Stimulated activated CD4-positive, alpha-beta T cell treated with anti-CD3 and anti-CD28 coated beads, Interleukin-4, amount 100 ng/mL, for 1 hour (primary cell): ENCODE measurements around the gene MTHFR.
A peak's percentile ranks its signal among the peaks of the same experiment; 100 is the strongest.

Experiments
- DNase-seq: peaks from one replicate; pipeline ENCODE4 v3.0.0-alpha.2; 2020

MTHFR gene

DNA sequence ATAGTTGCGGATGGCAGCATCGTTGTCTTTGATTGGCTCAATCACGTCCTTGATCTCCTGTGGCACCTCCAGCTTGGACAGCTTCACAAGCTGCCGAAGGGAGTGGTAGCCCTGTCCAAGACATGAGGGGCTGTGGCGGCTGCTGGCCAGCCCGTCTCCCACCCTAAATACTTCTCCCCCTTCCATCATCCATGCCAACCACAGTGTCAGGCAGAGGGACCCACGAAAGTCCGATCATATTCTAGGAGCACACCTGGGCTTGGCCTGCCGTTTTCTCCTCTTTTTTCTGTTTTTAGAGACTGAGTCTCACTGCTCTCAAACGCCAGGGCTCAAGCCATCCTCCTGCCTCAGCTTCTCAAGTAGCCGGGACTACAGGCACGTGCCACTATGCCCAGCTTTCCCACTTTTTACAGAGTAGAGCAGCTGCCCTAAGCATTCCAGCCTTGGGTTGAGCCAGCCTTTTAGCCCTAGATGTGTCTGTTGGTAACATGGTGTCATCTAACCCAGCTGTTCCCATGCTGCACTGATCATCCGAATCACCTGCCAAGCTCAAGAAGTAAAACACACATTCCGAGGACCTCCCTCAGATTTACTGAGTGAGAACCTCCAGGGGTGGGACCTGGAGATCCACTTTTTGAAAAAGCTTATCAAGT, 10.4 kb downstream of the MTHFR start:
- no peak for DNase-seq

DNA sequence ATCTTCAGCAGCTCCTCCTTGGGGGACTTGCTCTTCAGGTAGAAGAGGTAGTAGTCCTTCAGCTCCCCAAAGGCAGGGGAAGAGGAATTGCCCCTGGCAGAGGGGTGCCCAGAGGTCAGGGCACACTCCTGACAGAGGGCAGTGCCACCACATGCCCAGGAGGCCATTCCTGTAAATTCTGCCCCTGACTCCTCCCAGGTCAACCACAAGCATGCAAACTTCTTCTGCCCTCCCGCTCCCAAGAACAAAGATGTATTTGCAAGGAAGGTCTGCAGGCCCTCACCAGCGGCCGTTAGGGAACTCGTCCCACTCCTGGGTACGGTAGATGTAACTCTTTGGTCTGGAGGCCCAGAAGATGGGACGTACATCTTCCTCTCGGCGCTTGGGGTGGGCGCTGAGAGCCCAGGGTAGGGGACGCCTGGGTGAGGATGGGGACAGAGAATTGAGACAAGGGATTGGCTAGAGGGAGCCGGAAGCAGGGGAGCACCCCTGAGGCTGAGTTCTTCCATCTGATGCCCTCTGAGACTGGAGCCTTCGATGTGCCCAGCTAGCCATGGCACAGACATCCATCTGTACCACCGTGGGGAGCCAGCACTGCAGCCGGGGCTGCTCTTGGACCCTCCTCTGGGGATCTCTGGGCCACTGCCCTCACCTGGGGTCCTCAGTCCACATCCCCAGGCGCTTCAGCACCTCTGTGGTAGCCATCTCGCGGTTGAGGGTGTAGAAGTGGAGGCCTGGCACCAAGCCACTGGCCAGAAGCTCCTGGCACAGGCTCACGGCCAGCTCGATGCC, 11.1 kb downstream of the MTHFR start:
- no peak for DNase-seq

GRCh38 chr1:11793819-11794218, 11.9 kb downstream of the MTHFR start:
- DNase-seq = no peak

GRCh38 chr1:11792106-11792505, 13.7 kb downstream of the MTHFR start:
- DNase-seq = no peak

- no peak for DNase-seq
Measured at GRCh38 chr1:11790880-11791715, 14.7 kb downstream of the MTHFR start.

DNA sequence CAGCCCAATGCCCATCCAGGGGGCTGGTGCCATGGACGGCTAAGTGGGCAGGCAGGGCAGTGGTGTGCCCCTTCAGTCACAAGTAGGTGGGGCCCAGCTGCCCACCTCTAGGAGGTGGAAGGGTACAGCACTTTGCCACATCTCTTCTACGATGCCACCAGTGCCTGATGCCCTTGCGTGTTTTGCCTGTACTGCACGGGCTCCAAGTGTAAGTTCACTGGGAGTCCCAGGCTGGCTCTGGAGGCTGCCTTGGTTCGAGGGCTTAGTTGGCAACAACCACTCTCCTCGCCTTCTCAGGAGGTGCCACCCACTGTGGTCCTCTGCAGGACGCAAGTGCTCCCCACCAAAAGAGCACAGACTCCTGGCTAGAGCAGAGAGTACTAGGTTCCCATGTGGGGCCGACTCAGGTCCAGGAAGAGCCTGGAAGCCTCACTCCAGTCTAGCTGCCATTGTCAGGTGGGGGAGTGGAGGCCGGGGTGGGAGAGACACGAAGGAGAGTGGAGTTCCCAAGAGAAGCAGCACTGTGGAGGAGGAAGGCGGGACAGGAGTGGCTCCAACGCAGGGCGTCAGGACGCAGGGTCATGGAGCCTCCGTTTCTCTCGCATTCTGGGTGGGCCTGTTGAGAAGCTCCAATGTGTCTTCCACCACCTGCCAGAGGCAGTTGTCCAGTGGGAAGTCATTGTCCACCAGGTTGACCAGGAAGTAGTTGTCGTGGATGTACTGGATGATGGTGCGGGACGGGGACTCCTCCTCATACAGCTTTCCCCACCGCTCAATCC, 15.5 kb downstream of the MTHFR start:
- no peak for DNase-seq

DNA sequence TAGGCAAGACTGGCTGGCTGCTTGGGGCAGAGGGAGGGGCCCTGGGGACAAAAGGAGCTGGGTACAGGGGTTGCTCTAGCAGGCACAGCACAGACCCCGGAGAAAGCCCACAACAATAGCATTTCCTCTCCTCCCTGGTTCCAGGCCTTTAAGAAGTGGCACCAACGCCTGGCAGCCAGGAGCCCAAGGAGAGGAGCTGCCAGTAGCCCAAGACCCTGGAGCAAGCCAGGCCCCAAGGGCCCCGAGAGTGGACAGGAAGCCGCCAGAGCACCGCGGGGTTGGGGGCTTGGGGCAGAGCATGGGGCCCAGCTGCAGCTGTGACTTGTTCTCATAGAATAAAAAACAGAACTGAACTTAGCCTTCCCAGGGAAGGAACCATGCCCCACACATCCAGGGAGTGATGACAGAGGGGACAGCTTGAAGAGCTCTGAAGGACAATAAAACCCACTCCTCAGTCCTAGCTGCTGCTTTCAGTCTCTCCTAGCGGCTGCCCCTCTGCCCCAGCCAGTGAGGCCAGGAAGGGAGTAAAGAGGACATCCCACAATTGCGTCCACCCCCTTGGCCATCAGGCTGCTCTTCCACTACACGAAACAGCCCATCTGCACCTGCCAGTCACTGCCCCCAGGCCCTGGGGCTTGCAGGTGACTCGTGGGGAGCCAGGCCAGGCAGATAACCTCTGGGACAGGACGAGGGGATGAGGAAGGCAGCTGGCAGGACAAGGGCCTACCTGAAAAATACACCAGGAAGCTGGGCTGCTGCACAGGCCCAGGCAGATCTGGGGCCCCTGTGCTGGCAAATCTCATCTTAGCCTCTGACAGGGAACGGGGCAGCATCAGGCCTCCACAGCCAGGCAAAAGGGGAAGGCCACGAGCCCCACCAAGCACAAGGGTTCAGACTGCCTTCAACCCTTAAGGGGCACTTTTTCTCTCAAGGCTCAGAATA, 16.4 kb downstream of the MTHFR start:
- DNase-seq = no peak

DNA sequence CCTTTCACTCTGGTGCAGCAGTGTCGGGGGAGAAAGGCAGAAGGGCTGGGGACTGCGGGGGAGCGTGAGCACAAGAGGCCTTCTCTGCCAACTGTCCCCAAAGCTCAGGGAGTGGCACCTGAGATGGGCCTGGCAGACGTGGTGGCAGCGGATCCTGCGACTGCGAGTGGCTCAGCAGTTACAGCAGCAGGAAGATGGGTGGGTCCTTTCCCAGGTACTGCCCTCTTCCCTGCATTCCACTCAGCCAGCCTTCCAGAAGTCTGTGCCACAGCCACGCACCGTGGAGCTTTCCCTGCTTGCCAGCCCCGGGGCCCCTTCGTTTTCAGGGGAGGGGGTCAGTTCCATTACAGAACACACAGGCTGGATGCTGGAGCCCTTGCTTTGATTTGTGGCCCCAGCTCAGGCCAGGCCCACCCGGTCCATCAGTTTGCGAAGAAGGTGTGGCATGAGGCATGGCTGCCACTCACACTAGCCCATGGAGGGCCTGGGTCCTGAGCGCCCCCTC, 17.2 kb downstream of the MTHFR start:
- DNase-seq = no peak

GRCh38 chr1:11787804-11788436, 17.8 kb downstream of the MTHFR start:
- DNase-seq = no peak

DNA sequence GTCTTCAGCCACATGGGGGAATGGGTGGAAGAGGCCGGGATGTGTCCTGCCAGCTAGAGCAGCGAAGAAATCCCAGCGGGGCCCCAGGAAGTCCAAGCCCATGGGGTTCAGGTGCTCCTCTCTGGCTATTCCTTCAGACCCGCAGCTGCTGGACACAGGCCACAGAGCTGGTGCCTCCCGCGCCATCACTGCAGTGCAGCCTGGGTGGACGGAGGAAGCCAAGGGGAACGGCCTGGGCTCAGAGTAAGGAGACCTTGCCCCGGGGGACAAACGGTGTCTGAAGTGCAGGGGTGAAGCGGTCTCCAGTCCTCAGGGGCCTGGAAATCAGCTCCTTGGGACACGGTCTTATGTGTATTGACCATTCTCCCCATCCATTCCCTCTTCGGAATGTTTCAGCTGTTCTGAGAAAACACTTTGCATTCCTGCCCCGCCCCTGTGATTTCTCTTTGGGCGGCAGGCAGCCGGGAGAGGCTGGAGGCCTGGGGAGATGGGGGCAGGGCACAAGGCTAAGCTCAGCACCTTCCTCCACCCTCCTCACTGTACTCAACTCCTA, 18.4 kb downstream of the MTHFR start:
- DNase-seq = no peak

GRCh38 chr1:11786168-11786567, 19.6 kb downstream of the MTHFR start:
- no peak for DNase-seq

GRCh38 chr1:11784993-11785769, 20.6 kb downstream of the MTHFR start:
- peak; percentile 46 for DNase-seq

GRCh38 chr1:11784256-11784992, 21.3 kb downstream of the MTHFR start:
- no peak for DNase-seq

DNA sequence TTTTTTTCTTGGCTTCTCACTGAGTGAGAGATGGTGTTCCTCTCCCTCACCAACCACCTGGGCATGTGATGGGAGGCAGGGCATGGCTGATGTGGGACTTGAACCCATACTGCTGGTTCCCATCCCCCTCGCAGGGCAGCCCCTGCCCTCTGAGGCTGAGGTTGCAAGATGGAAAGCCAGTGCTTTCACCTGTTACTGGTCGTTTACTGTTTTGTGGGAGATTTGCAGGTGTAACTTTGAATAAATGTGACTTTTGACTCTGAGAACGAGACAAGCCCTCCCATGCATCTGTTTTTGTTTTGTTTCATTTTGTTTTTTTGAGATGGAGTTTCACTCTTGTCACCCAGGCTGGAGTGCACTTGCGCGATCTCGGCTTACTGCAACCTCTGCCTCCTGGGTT, 22.2 kb downstream of the MTHFR start:
- no peak for DNase-seq

- DNase-seq = no peak
Measured at GRCh38 chr1:11782127-11782708, 23.5 kb downstream of the MTHFR start.

DNA sequence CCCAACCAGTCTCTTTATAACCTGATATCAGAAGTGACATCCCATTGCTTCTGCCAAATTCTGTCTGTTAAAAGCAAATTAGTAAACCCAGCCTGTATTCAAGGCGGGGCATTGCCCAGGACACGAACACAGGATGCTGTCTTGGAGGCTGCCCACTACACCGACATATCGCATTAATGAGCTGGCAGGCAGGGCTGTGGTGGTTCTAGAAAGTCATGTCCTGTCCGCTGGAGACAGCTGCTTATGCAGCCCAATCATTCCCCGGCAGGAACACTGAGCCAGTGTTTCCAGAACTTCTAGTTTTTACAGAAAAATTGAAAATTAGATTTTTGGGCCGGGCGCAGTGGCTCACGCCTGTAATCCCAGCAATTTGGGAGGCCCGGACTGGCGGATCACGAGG, 24.5 kb downstream of the MTHFR start:
- DNase-seq = no peak

DNA sequence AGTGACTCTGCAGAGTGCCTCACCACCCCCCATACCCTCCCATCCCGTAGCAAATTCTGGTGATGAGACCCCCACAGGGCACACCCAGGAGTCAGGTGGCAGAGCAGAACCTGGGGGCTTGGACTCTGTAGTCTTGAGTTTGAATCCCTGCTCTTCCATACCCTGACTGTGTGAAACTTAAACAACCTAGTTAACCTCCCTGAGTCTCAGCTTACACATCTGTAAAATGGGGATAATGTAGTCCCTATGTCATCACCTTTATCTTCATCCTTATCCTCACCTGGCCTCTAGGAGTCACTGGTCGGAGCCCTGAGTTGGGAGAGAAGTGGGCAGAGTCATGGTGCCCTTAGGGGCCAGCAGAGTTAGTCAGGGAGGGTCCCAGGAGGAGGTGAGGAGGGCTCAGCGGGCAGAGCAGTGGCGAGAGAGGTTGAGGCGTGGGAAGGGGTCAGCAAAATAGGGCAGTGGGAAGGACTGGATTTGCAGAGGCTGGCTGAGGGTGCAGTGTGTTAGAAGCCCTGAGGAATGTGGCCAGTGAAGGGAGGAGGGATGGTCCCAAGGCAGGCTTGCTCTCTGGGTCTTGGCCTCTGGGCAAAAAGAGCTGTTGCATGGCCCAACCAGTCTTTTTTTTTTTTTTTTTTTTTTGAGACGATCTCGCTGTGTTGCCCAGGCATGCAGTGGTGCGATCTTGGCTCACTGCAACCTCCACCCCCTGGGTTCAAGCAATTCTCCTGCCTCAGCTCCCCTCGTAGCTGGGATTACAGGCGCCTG, 25.2 kb downstream of the MTHFR start:
- no peak for DNase-seq
